Glomerular endothelial cell (primary cell): ENCODE measurements around the gene MAGIX. TPM values are rescaled to one million over a fixed set of nuclear protein-coding genes. Genes with fewer than 3 reads are reported as not detected.
"Not testable (repeated sequence)": the region's sequence is repeated elsewhere in the genome, so short reads cannot be mapped to it uniquely, and the experiment has no call there.

Experiments used
- DNase-seq: peaks from one replicate; pipeline ENCODE4 v3.0.0-alpha.2; 2011; ENCODE audit warnings: low read depth, low spot score; ENCODE audit errors: extremely low read depth
- total RNA-seq: library from RNA; depleted of rRNA; stranded (reverse); fragments of >200 nt; gene quantifications from 2 replicates; pipeline ENCODE4 v1.2.3, GENCODE V29; 2015

Gene MAGIX
- 1.2 and 1.4 TPM in 2 replicates for total RNA-seq

GRCh38 chrX:49162620-49163019 is at the start of gene MAGIX:
Gene MAGIX, plus strand, starts transcription at chrX:49162758. Its CDS starts 132 bp downstream, at chrX:49162890.
- DNase-seq = no peak

GRCh38 chrX:49116076-49116475 is 46.5 kb upstream of the MAGIX start:
- DNase-seq = no peak

DNA sequence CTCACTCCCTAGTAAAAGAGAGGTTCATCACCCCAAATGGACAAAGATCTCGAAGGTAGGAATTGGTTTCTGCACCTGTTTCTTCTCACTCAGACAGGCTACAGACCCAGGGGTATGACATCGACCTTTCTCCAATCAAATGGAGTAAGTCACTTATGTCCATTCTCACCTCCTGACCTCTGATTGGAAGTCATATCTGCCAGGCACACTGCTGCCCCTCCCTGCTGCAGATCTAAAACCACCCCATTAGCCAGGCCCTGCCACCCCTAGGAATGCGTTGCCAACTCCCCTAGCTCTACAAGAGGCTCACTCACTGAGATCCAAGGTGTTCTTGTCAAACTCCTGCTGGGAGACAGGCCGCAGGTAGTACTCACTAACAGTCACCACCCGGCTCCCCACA is 45.8 kb upstream of the MAGIX start:
- no peak for DNase-seq

GRCh38 chrX:49117581-49117980 is 45.0 kb upstream of the MAGIX start:
- DNase-seq = no peak

DNA sequence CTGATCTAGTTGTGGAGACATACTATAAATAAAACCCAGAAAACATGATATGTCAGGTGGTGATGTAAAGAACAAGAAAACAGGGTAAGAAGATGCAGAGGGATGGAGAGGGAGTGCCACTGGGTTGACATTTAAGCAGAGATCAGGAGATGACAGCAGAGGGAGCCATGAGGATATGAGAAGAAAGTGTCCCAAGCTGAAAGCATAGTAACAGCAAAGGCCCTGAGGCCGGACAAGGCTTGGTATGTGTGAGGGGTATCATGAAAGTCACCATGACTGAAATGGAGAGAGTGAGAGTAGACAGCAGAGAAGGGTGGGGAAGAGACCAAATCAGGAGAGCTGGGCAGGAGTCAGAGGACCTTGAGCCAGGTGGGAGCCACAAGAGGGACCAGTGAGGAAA is 42.5 kb upstream of the MAGIX start:
- DNase-seq = no peak

- no peak for DNase-seq
Observed at GRCh38 chrX:49122499-49122898, 40.1 kb upstream of the MAGIX start.

- DNase-seq = not testable (repeated sequence)
Observed at GRCh38 chrX:49127742-49128258, 34.8 kb upstream of the MAGIX start.

DNA sequence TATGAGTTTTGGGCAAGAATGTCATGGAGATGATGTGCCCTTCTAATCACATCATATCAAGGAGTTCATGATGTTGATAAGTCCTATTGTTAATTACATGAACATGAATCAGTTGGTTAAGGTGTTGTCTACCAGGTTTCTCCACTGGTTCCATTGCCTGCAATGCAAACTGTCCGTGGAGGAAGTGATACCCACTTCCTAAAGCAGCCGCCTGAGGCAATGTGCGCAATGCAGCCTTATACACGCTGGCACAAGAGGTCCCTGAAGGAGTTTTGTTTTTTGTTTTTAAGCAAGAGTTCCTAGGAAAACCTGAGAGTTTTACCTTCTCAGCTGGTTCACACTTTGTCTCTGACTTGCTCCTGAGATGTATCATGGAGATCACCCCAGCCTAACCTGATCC is 33.1 kb upstream of the MAGIX start:
- no peak for DNase-seq

GRCh38 chrX:49132275-49132674 is 30.3 kb upstream of the MAGIX start:
- not testable (repeated sequence) for DNase-seq

DNA sequence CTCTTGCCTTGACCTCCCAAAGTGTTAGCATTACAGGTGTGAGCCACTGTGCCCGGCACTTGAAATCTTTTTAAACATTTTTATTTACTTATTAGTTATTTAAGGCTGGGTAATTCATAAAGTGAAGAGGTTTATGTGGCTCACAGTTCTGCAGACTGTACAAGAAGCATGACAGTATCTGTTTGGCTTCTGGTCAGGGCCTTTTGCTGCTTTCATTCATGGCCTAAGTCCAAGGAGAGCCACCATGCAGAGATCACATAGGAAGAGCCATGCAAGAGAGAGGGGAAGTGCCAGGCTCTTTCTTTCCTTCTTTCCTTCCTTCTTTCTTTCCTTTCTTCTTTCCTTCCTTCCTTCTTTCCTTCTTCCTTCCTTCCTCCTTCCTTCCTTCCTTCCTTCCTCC is 28.8 kb upstream of the MAGIX start:
- DNase-seq = no peak

- peak; percentile 44 for DNase-seq
Observed at GRCh38 chrX:49137492-49137891, 25.1 kb upstream of the MAGIX start.

GRCh38 chrX:49139713-49140112 is 22.8 kb upstream of the MAGIX start:
- no peak for DNase-seq

DNA sequence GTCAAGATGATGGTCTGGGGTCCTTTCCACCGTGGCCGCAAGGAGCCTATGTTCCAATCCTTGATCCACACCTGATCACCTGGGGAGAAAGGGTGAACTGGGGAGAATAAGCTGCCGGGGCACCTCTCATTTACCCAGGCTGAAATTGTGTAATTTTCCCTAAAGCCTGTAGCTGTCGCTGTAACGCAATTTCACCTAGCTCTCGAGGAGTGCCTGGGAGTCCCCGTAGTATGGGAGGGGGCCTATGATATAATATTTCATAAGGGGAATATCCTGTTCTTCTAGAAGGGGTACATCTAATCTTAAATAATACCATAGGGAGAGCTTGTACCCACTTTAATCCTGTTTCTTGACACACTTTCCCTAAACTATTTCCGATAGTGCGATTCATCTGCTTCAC is 20.3 kb upstream of the MAGIX start:
- DNase-seq = not testable (repeated sequence)

DNA sequence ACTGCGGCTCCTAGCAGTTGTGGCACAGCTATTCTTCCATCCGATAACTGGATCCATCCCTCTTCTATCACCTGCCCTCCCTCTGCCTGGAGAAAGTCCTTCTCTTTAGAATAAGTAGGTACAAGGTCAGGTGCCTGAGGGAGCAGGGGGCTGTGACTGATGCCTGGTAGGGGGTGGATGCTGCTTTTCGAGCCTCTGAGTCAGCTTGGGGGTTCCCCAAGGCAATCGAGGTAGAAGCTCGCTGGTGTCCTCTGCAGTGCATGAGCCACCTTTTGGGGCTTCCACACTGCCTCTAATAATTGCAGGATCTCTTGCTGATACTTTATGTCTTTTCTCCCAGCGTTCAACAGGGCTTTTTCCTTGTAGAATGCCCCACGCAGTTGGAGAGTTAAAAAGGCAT is 19.4 kb upstream of the MAGIX start:
- not testable (repeated sequence) for DNase-seq

DNA sequence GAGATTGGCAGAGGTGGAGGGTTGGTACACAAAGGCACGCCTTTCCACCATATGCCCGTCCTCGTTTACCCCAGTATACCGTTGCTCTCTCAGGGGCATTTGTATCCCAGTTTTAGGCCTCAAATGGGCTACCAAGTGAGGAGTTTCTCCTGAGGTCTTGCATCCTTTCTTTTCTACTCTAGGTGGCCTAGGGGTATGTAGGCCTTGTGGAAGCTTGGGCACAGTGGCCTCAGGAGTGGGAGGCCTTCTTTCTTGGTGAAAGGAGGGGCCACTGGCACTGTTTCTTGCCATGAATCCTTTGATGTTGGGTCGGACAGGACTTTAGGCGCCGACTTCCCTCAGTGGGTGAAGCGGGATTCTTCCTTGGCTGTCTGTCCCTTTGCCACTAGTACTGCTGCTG is 15.3 kb upstream of the MAGIX start:
- no peak for DNase-seq

GRCh38 chrX:49147936-49148335 is 14.6 kb upstream of the MAGIX start:
- no peak for DNase-seq

DNA sequence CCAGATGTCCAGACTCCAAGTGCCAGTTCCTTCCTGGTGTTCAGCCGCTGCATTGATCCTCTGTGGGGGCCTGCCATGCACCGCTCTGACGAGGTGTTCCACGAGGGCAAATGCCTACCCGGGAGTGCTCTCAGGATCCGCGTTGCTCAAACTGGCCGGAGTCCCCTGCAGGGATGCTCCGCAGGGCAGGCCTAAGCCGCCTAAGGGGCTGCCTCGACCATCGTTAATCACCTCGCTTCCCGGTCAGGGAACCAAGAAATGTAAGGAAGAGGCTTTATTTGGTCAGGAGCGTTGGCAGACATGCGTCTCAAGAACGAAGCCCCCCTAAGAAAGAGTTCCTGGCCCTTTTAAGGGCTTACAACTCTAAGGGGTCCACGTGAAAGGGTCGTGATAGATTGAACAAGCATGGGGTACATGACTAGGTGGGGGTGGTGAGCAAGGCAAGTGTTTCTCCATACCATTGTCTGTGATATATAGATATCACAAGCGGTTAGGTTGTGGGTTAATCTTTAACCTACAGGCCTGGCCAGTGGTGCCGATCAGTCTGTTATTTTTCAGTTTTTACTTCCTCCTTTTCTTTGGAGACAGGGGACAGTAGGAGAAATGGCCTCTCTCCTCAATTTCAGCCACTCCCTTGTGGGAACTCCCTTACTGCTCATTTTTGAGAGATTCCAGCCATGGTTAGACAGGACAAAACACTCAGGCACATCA is 14.0 kb upstream of the MAGIX start:
- not testable (repeated sequence) for DNase-seq

DNA sequence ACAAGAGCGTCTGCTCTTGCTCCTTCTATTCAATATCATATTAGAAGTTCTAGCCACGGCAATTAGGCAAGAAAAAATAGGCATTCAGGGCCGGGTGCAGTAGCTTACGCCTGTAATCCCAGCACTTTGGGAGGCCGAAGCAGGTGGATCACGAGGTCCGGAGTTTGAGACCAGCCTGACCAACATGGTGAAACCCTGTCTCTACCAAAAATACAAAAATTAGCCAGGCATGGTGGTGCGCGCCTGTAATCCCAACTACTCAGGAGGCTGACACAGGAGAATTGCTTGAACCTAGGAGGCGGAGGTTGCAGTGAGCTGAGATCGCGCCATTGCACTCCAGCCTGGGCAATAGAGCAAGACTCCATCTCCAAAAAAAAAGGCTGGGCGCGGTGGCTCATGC is 13.3 kb upstream of the MAGIX start:
- not testable (repeated sequence) for DNase-seq

- DNase-seq = no peak
Observed at GRCh38 chrX:49153467-49153866, 9.1 kb upstream of the MAGIX start.

DNA sequence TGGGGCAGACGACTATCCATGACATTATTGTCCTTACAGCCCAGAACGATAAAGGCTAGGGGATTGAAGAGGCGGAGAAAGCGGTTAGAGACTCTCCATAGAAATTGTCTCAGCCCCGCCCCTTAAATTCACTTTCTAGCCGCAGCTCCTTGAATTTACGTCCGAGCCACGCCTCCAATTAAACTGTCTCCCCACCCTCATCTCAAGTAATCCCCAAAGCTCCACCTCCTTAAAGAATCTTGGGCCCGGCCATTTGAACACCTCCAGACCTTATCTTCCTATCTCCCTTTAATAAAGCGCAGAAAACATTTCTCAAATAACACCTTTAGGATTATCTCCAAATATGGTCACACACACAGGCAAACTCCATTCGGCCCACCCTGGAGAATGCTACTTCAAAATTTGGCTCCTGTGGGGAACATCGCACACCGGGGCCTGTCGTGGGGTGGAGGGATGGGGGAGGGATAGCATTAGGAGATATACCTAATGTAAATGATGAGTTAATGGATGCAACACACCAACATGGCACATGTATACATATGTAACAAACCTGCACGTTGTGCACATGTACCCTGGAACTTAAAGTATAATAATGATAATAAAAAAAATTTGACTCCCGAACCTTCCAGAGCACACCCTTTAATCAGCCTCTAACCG is 7.2 kb upstream of the MAGIX start:
- no peak for DNase-seq

DNA sequence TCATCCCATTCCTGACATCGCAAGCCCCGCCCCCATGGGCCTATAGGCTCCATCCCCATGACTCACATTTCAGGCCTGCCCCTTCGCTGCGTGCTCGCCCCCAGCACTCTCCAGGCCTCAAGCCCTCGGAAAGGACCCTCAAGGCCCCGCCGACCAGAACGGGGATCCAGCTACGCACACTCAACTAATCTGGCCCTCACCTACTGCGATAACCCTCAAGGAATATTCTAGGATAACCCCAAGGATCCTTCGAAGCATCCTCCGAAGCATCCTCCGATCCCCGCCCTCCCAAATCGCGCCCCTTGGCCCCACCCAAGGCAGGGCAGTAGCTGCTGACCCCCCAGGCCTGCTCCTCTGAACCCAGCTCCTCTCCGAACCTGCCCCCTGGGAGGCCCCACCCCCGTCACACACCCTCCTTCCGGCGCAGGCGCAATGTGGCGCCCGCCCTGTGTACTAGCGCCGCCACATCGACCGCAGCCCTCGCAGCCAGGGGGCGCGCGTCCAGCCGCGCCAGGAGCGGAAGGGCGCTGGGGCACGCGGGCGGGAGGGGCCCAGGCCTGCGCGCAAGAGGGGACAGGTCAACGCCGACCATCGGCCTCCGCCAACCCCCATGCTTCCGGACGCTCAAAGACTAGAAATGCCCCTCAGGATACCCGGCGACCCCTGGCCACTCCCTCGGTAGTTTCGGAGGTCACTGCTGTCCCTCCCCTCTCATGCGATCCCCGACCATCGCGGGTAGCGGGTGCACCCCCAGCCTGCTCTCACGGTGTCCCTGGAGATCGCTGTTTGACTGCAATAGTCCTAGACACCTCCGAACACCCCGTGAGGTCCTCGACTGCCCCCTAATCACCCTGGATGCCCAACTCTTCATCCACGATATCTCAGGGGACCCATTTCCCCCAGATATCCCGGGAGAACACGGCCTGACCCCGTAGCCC is 6.4 kb upstream of the MAGIX start:
- no peak for DNase-seq
